ENCODE data around the gene SYTL3.

SYTL3 gene

GRCh38 chr6:158735009-158735408 is 85.2 kb downstream of the SYTL3 start:
- no peak for DNase-seq

GRCh38 chr6:158737082-158737709 is 87.3 kb downstream of the SYTL3 start:
- DNase-seq, result no peak

- DNase-seq, result no peak
Measured at GRCh38 chr6:158737710-158738615, 88.1 kb downstream of the SYTL3 start.

GRCh38 chr6:158739673-158740072 is 89.8 kb downstream of the SYTL3 start:
- DNase-seq, result no peak

GRCh38 chr6:158743033-158743651 is 93.3 kb downstream of the SYTL3 start:
- DNase-seq, result no peak

- DNase-seq, result no peak
Measured at GRCh38 chr6:158744986-158745430, 95.2 kb downstream of the SYTL3 start.

- DNase-seq, result peak; percentile 68
Measured at GRCh38 chr6:158751224-158751623, 101.4 kb downstream of the SYTL3 start.

GRCh38 chr6:158751921-158752320 is 102.1 kb downstream of the SYTL3 start:
- DNase-seq, result no peak

GRCh38 chr6:158752613-158753012 is 102.8 kb downstream of the SYTL3 start:
- DNase-seq, result peak; percentile 75

- DNase-seq, result no peak
Measured at GRCh38 chr6:158753811-158754210, 104.0 kb downstream of the SYTL3 start.

- DNase-seq, result no peak
Measured at GRCh38 chr6:158754738-158755137, 104.9 kb downstream of the SYTL3 start.

- DNase-seq, result no peak
Measured at GRCh38 chr6:158755636-158756035, 105.8 kb downstream of the SYTL3 start.

- peak; percentile 23 for DNase-seq
Measured at GRCh38 chr6:158756126-158756525, 106.3 kb downstream of the SYTL3 start.

GRCh38 chr6:158756977-158757752 is 107.3 kb downstream of the SYTL3 start:
- DNase-seq, result no peak

GRCh38 chr6:158757753-158758090 is 107.9 kb downstream of the SYTL3 start:
- DNase-seq, result peak; percentile 27

GRCh38 chr6:158758451-158758860 is 108.6 kb downstream of the SYTL3 start:
- DNase-seq, result peak; percentile 99

- no peak for DNase-seq
Measured at GRCh38 chr6:158758941-158759479, 109.2 kb downstream of the SYTL3 start.

- no peak for DNase-seq
Measured at GRCh38 chr6:158759966-158760617, 110.2 kb downstream of the SYTL3 start.

- no peak for DNase-seq
Measured at GRCh38 chr6:158760618-158761250, 110.9 kb downstream of the SYTL3 start.

GRCh38 chr6:158761746-158762145 is 111.9 kb downstream of the SYTL3 start:
- no peak for DNase-seq

GRCh38 chr6:158762787-158763433 is 113.1 kb downstream of the SYTL3 start:
- DNase-seq, result no peak

All from NCI-H82 (cell line).